GM12891 (cell line): ENCODE results near the gene RIMBP2.

ENCODE experiments used
- DNase-seq: peaks from one replicate; pipeline ENCODE4 v3.0.0; 2011; ENCODE audit warnings: low spot score; ENCODE audit not compliant: insufficient read length
- FAIRE-seq: peaks from 2 replicates; lab custom pipeline; 2011; peaks lifted over from hg19 to GRCh38; lab: Jason Lieb, UNC
- PAX5 ChIP-seq: IDR thresholded peaks from 2 replicates; pipeline ENCODE4 v1.6.1; 2011; ENCODE audit warnings: low read length, moderate library complexity, mild to moderate bottlenecking; ENCODE audit not compliant: insufficient read depth, severe bottlenecking
- POLR2A ChIP-seq: IDR thresholded peaks from 2 replicates; pipeline ENCODE4 v1.6.1; 2011; ENCODE audit warnings: low read depth, low read length, control low read depth
- POLR2AphosphoS5 ChIP-seq: IDR thresholded peaks from 2 replicates; pipeline ENCODE4 v1.6.1; 2011; ENCODE audit warnings: low read depth, low read length, control low read depth
- POU2F2 ChIP-seq: IDR thresholded peaks from 2 replicates; pipeline ENCODE4 v1.6.1; 2011; ENCODE audit warnings: low read depth, mild to moderate bottlenecking, control low read depth, low read length, moderate library complexity
- SPI1 ChIP-seq: IDR thresholded peaks from 2 replicates; pipeline ENCODE4 v1.6.1; 2011; ENCODE audit warnings: low read depth, low read length, control low read depth
- TAF1 ChIP-seq: IDR thresholded peaks from 2 replicates; pipeline ENCODE4 v1.6.1; 2011; ENCODE audit warnings: low read depth, low read length, control low read depth

Gene RIMBP2

GRCh38 chr12:130583317-130583716, 132.8 kb downstream of the RIMBP2 start:
- TF ChIP-seq TAF1 (no peak), PAX5 (no peak), POU2F2 (no peak), POLR2A (no peak), SPI1 (no peak), POLR2AphosphoS5 (no peak)
- FAIRE-seq (peak; percentile 43), DNase-seq (no peak)

GRCh38 chr12:130582286-130582685, 133.8 kb downstream of the RIMBP2 start:
- no peak for DNase-seq
- no peak for FAIRE-seq

GRCh38 chr12:130581782-130582181, 134.3 kb downstream of the RIMBP2 start:
- TF ChIP-seq POU2F2 = no peak
- TF ChIP-seq POLR2A = no peak
- no peak for TF ChIP-seq PAX5
- no peak for FAIRE-seq

More at GRCh38 chr12:130582286-130582685, 133.8 kb downstream of the RIMBP2 start:
- TF ChIP-seq POU2F2 (no peak), SPI1 (no peak), POLR2A (no peak), POLR2AphosphoS5 (no peak), PAX5 (no peak), TAF1 (no peak)

GRCh38 chr12:130579231-130579630, 136.9 kb downstream of the RIMBP2 start:
- DNase-seq (no peak), FAIRE-seq (no peak)
- TF ChIP-seq POLR2A (no peak), TAF1 (no peak), PAX5 (no peak)

More at GRCh38 chr12:130581782-130582181, 134.3 kb downstream of the RIMBP2 start:
- DNase-seq = no peak

- DNase-seq (no peak), FAIRE-seq (no peak)
- TF ChIP-seq POLR2AphosphoS5 (no peak), POLR2A (no peak), SPI1 (no peak), PAX5 (no peak), POU2F2 (no peak), TAF1 (no peak)
Observed at GRCh38 chr12:130577351-130577750, 138.7 kb downstream of the RIMBP2 start.

- DNase-seq (no peak), FAIRE-seq (no peak)
- TF ChIP-seq SPI1 (no peak), TAF1 (no peak), POLR2A (no peak)
Observed at GRCh38 chr12:130576371-130576816, 139.7 kb downstream of the RIMBP2 start.

GRCh38 chr12:130574402-130574801, 141.7 kb downstream of the RIMBP2 start:
- TF ChIP-seq PAX5 = no peak
- no peak for TF ChIP-seq POU2F2
- FAIRE-seq (no peak), DNase-seq (no peak)

- DNase-seq (no peak), FAIRE-seq (no peak)
Observed at GRCh38 chr12:130573766-130574165, 142.3 kb downstream of the RIMBP2 start.

GRCh38 chr12:130573235-130573634, 142.9 kb downstream of the RIMBP2 start:
- FAIRE-seq = no peak
- DNase-seq = no peak
- TF ChIP-seq PAX5 (no peak), SPI1 (no peak), TAF1 (no peak), POU2F2 (no peak), POLR2A (no peak), POLR2AphosphoS5 (no peak)

More at GRCh38 chr12:130573766-130574165, 142.3 kb downstream of the RIMBP2 start:
- TF ChIP-seq POLR2A (no peak), POU2F2 (no peak), PAX5 (no peak), POLR2AphosphoS5 (no peak), TAF1 (no peak), SPI1 (no peak)

GRCh38 chr12:130572553-130572952, 143.5 kb downstream of the RIMBP2 start:
- no peak for DNase-seq
- no peak for FAIRE-seq
- TF ChIP-seq SPI1 = no peak
- TF ChIP-seq PAX5 = no peak
- no peak for TF ChIP-seq TAF1

- FAIRE-seq = no peak
- TF ChIP-seq POU2F2 = no peak
- TF ChIP-seq TAF1 = no peak
- TF ChIP-seq SPI1 = no peak
- TF ChIP-seq POLR2AphosphoS5 = no peak
- no peak for TF ChIP-seq POLR2A
- no peak for TF ChIP-seq PAX5
- DNase-seq = no peak
Observed at GRCh38 chr12:130571734-130572133, 144.4 kb downstream of the RIMBP2 start.
